Neural progenitor cell (in vitro differentiated cells): ENCODE data around the gene TTYH2. TPM values are rescaled to one million over a fixed set of nuclear protein-coding genes. Genes with fewer than 3 reads are reported as not detected.
A peak's percentile ranks its signal among the peaks of the same experiment; 100 is the strongest.

Source experiments
- DNase-seq: peaks from one replicate; pipeline ENCODE4 v3.0.0-alpha.2; 2016; ENCODE audit warnings: low spot score
- H2AFZ ChIP-seq: fragments of 200-600 bp; sonication (generic); replicated peaks from 2 replicates; pipeline ENCODE4 v1.6.1; 2016; ENCODE audit warnings: antibody characterized with exemption
- H3F3A ChIP-seq: fragments of 200-600 bp; sonication (generic); 2 replicates; pipeline ENCODE4 v1.6.1; 2016; ENCODE audit warnings: antibody characterized with exemption, low read depth
- H3K27ac ChIP-seq: fragments of 200-600 bp; sonication (generic); 2 replicates; pipeline ENCODE4 v1.5.1; 2016; ENCODE audit warnings: mild to moderate bottlenecking
- H3K27me3 ChIP-seq: fragments of 200-600 bp; sonication (generic); 2 replicates; pipeline ENCODE4 v1.6.1; 2016; ENCODE audit warnings: mild to moderate bottlenecking, moderate library complexity
- H3K36me3 ChIP-seq: fragments of 200-600 bp; sonication (generic); 2 replicates; pipeline ENCODE4 v1.5.1; 2016
- H3K4me1 ChIP-seq: fragments of 200-600 bp; sonication (generic); 2 replicates; pipeline ENCODE4 v1.6.1; 2016; ENCODE audit warnings: mixed run types
- H3K4me2 ChIP-seq: fragments of 200-600 bp; sonication (generic); 2 replicates; pipeline ENCODE4 v1.6.1; 2016
- H3K4me3 ChIP-seq: fragments of 200-600 bp; sonication (generic); 2 replicates; pipeline ENCODE4 v1.5.1; 2016
- H3K79me2 ChIP-seq: fragments of 200-600 bp; sonication (generic); 2 replicates; pipeline ENCODE4 v1.6.1; 2016; ENCODE audit warnings: low read depth
- H3K9ac ChIP-seq: fragments of 200-600 bp; sonication (generic); 2 replicates; pipeline ENCODE4 v1.6.1; 2016
- H3K9me3 ChIP-seq: fragments of 200-600 bp; sonication (generic); 2 replicates; pipeline ENCODE4 v1.5.1; 2016; ENCODE audit warnings: low read depth
- H4K20me1 ChIP-seq: fragments of 200-600 bp; sonication (generic); 2 replicates; pipeline ENCODE4 v1.6.1; 2016; ENCODE audit warnings: low read depth
- H3K27ac Mint-ChIP-seq: 3 replicates; pipeline ENCODE4 v1.8.0; 2021; ENCODE audit warnings: mixed read lengths
- H3K27me3 Mint-ChIP-seq: 2 replicates; pipeline ENCODE4 v1.8.0; 2022; ENCODE audit warnings: low read depth, mild to moderate bottlenecking, inconsistent platforms, moderate library complexity, mixed read lengths; ENCODE audit not compliant: insufficient read depth
- H3K36me3 Mint-ChIP-seq: 3 replicates; pipeline ENCODE4 v1.8.0; 2021; ENCODE audit warnings: mixed read lengths
- H3K4me1 Mint-ChIP-seq: 3 replicates; pipeline ENCODE4 v1.8.0; 2021; ENCODE audit warnings: mixed read lengths
- H3K4me3 Mint-ChIP-seq: 3 replicates; pipeline ENCODE4 v1.8.0; 2021; ENCODE audit warnings: mild to moderate bottlenecking, moderate library complexity, mixed read lengths
- H3K9me3 Mint-ChIP-seq: 3 replicates; pipeline ENCODE4 v1.8.0; 2020; ENCODE audit warnings: mixed read lengths
- EZH2 ChIP-seq: fragments of 200-600 bp; sonication (generic); IDR thresholded peaks from 2 replicates; pipeline ENCODE4 v1.6.1; 2017; ENCODE audit warnings: antibody characterized with exemption, mild to moderate bottlenecking, moderate library complexity
- EZH2phosphoT487 ChIP-seq: fragments of 200-600 bp; sonication (generic); IDR thresholded peaks from 2 replicates; pipeline ENCODE4 v1.6.1; 2017; ENCODE audit warnings: antibody characterized with exemption
- total RNA-seq: library from RNA; depleted of rRNA; stranded (reverse); fragments of >200 nt; gene quantifications from 2 replicates; pipeline ENCODE4 v1.2.3, GENCODE V29; 2015; ENCODE audit warnings: low replicate concordance
- TF ChIP-seq, protein P1 (sequence below): fragments of 200-600 bp; sonication (generic); IDR thresholded peaks from 2 replicates; pipeline ENCODE4 v1.5.1; 2017; ENCODE audit warnings: antibody characterized with exemption, mild to moderate bottlenecking

The TTYH2 gene
- total RNA-seq, 1 donor from 2014 or later = 5.8 TPM

DNA sequence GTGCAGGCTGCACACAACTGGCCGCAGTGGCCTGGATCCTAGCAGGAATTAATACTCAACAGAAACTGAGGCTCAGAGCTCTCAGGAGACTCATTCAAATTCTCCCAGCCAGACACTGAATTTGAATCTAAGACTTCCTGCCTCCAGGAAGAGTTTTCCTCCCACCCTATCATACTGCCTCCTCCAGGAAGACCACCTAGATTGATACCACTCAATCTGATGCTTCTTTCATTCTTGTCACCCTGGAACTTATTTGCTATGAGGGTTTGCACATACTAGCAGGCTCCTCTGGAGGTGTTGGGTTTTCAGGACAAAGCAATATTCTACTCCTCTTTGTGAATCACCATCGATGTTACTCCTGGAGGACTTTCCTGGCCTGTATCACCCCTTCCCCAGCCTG, 15.6 kb upstream of the TTYH2 start:
- no peaks in the 10 kb centered on the region for H3K36me3 ChIP-seq
- H3K9ac ChIP-seq = no peak overlapping the region
- H2AFZ ChIP-seq = no peak overlapping the region
- H3K9me3 ChIP-seq = no peaks in the 10 kb centered on the region
- H4K20me1 ChIP-seq = no peaks in the 10 kb centered on the region
- no peaks in the 10 kb centered on the region for H3F3A ChIP-seq
- H3K27ac ChIP-seq = no peak overlapping the region
- no peak for DNase-seq
- H3K79me2 ChIP-seq = no peaks in the 10 kb centered on the region
- Mint-ChIP-seq H3K9me3 (no peaks in the 10 kb centered on the region), H3K4me3 (no peak overlapping the region), H3K36me3 (no peaks in the 10 kb centered on the region), H3K27me3 (peaks cover 22% of the 10 kb centered on the region), H3K27ac (peak overlapping the region; percentile 60), H3K4me1 (peaks cover 53% of the 10 kb centered on the region)
- H3K27me3 ChIP-seq = peaks cover 54% of the 10 kb centered on the region
- TF ChIP-seq EZH2 (no peak), EZH2phosphoT487 (no peak)
- TF ChIP-seq, protein P1, sequence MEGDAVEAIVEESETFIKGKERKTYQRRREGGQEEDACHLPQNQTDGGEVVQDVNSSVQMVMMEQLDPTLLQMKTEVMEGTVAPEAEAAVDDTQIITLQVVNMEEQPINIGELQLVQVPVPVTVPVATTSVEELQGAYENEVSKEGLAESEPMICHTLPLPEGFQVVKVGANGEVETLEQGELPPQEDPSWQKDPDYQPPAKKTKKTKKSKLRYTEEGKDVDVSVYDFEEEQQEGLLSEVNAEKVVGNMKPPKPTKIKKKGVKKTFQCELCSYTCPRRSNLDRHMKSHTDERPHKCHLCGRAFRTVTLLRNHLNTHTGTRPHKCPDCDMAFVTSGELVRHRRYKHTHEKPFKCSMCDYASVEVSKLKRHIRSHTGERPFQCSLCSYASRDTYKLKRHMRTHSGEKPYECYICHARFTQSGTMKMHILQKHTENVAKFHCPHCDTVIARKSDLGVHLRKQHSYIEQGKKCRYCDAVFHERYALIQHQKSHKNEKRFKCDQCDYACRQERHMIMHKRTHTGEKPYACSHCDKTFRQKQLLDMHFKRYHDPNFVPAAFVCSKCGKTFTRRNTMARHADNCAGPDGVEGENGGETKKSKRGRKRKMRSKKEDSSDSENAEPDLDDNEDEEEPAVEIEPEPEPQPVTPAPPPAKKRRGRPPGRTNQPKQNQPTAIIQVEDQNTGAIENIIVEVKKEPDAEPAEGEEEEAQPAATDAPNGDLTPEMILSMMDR = no peak
- H3K4me1 ChIP-seq = no peaks in the 10 kb centered on the region
- no peak overlapping the region for H3K4me2 ChIP-seq
- H3K4me3 ChIP-seq = no peak overlapping the region

DNA sequence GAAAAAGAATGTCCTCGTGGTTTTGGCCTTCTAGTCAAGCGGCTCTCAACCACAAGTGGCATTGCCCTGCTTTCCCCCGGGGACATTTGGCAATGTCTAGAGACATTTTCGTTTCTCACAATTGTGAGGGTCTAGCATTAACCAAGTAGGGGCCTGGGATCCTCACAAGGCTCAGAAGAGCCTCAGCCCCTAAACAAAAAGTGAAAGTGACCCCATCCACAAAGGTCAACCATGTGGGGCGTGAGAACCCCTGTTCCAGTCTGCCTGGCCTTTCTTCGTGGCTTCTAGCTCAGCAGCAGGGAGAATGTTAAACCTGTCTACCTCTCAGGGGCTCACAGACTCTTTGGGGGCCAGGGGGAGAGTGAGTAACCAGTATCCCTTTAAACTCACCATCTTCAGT, 14.7 kb upstream of the TTYH2 start:
- DNase-seq = no peak
- Histone ChIP-seq H3K9ac (no peak overlapping the region), H3F3A (no peaks in the 10 kb centered on the region), H3K36me3 (no peaks in the 10 kb centered on the region), H3K9me3 (no peaks in the 10 kb centered on the region), H4K20me1 (peaks cover 2% of the 10 kb centered on the region), H3K79me2 (peaks cover 2% of the 10 kb centered on the region), H2AFZ (no peak overlapping the region), H3K4me2 (no peak overlapping the region), H3K4me3 (no peak overlapping the region), H3K27ac (no peak overlapping the region), H3K4me1 (no peaks in the 10 kb centered on the region), H3K27me3 (peaks cover 54% of the 10 kb centered on the region)
- Mint-ChIP-seq H3K4me3 (no peak overlapping the region), H3K27me3 (peaks cover 21% of the 10 kb centered on the region), H3K4me1 (peaks cover 55% of the 10 kb centered on the region), H3K36me3 (peaks cover 3% of the 10 kb centered on the region), H3K9me3 (peaks cover 3% of the 10 kb centered on the region), H3K27ac (no peak overlapping the region)
- TF ChIP-seq EZH2phosphoT487 (no peak), EZH2 (no peak)
- TF ChIP-seq, protein P1 = no peak

DNA sequence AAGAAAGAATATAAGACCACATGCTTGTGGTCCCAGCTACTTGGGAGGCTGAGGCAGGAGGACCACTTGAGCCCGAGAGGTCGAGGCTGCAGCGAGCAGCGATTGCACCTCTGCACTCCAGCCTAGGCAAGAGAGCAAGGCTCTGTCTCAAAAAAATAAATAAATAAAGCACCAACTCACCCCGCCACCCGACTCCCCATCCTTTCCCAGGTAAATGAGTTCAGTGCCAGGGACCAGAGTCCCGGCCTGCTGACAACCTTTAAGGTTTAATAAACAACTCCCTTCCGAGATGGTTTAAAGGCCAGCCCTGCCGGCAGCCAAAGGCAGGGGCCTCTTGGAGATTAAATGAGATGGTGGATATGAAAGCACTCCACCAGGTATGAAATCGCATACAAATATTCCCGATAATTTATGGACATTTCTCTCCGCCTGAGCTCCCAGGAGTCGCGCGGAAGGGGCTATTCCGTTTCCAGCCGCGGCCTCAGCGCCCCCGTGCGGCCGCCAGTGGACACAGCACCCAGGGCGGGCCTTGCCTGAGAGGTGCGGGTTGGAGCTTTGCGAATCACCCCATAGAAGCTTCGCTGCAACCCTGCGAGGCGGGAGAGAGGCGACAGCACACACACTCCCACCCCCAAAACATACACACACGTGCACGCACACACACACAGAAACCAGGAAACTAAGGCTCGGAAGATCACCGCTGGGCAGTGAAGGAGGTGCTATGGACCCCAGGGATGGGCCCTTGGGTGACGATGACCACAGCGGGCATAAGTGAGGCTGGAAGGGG, 13.9 kb upstream of the TTYH2 start:
- H3K27me3 Mint-ChIP-seq = peaks cover 21% of the 10 kb centered on the region
- peaks cover under 1% of the 10 kb centered on the region for H3K4me1 ChIP-seq

More for the DNA sequence above, 13.9 kb upstream of the TTYH2 start:
- Mint-ChIP-seq H3K9me3 (peaks cover 3% of the 10 kb centered on the region), H3K4me3 (peak overlapping the region; percentile 10), H3K36me3 (peaks cover 3% of the 10 kb centered on the region), H3K4me1 (peaks cover 53% of the 10 kb centered on the region), H3K27ac (no peak overlapping the region)
- peak overlapping the region; percentile 29 for H2AFZ ChIP-seq
- no peak overlapping the region for H3K4me2 ChIP-seq
- DNase-seq = peak; percentile 78
- H3K36me3 ChIP-seq = no peaks in the 10 kb centered on the region
- no peak overlapping the region for H3K9ac ChIP-seq
- no peaks in the 10 kb centered on the region for H3K9me3 ChIP-seq
- H3F3A ChIP-seq = peaks cover 3% of the 10 kb centered on the region
- H3K4me3 ChIP-seq = no peak overlapping the region
- peaks cover 54% of the 10 kb centered on the region for H3K27me3 ChIP-seq
- H4K20me1 ChIP-seq = peaks cover 10% of the 10 kb centered on the region
- no peak for TF ChIP-seq EZH2
- TF ChIP-seq, protein P1 = peak; percentile 99
- H3K27ac ChIP-seq = no peak overlapping the region
- peaks cover 10% of the 10 kb centered on the region for H3K79me2 ChIP-seq
